CD14-positive monocyte (primary cell): ENCODE results near the gene LEMD3. TPM values are rescaled to one million over a fixed set of nuclear protein-coding genes. Genes with fewer than 3 reads are reported as not detected.

Experiments used
- DNase-seq, 3 donors: peaks; one replicate each; pipeline ENCODE4 v3.0.0-alpha.2; 2011 to 2022
- H2AFZ ChIP-seq: 2 replicates; pipeline ENCODE4 v1.6.0; 2012; ENCODE audit warnings: mild to moderate bottlenecking, low read depth, low read length, inconsistent platforms; ENCODE audit not compliant: insufficient read depth, poor library complexity, severe bottlenecking
- H3K27ac ChIP-seq, 2 donors: 1 replicate in 1 of 2; 2 replicates in 1 of 2; pipeline ENCODE4 v1.5.1; 2012 to 2013; ENCODE audit warnings: low read length in 2 of 2, control low read depth in 1 of 2, inconsistent platforms in 1 of 2, low read depth in 1 of 2, mild to moderate bottlenecking in 1 of 2
- H3K27me3 ChIP-seq, 2 donors: one replicate each; pipeline versions ENCODE4 v1.6.0 to v1.6.1; 2011 to 2013; ENCODE audit warnings: low read length in 2 of 2; ENCODE audit not compliant: control insufficient read depth in 2 of 2, insufficient read depth in 2 of 2
- H3K36me3 ChIP-seq, 2 donors: replicated peaks in 1 of 2; 1 replicate in 1 of 2; 2 replicates in 1 of 2; pipeline versions ENCODE4 v1.5.1 to v1.6.1; 2012 to 2013; ENCODE audit warnings: low read length in 2 of 2, control low read depth in 1 of 2, inconsistent platforms in 1 of 2, mild to moderate bottlenecking in 1 of 2; ENCODE audit not compliant: insufficient read depth in 2 of 2, control insufficient read depth in 1 of 2
- H3K4me1 ChIP-seq, 2 donors: 1 replicate in 1 of 2; 2 replicates in 1 of 2; pipeline versions ENCODE4 v1.5.1 to v1.6.1; 2012 to 2013; ENCODE audit warnings: low read length in 2 of 2, control low read depth in 1 of 2, inconsistent platforms in 1 of 2, mild to moderate bottlenecking in 1 of 2, moderate library complexity in 1 of 2; ENCODE audit not compliant: insufficient read depth in 2 of 2, control insufficient read depth in 1 of 2
- H3K4me2 ChIP-seq: replicated peaks from 2 replicates; pipeline ENCODE3; 2012; ENCODE audit warnings: low read length, moderate library complexity, mild to moderate bottlenecking; ENCODE audit not compliant: poor library complexity, severe bottlenecking; ENCODE audit errors: extremely low read depth
- H3K4me3 ChIP-seq, 3 experiments: fragments of 200-600 bp in 1 of 3; sonication (generic) in 1 of 3; replicated peaks in 1 of 3; 1 replicate in 2 of 3; 2 replicates in 1 of 3; pipeline ENCODE4 v1.5.1; 2011 to 2013; ENCODE audit warnings: low read length in 3 of 3, mild to moderate bottlenecking in 3 of 3, control low read depth in 2 of 3, low read depth in 2 of 3, inconsistent platforms in 1 of 3, moderate library complexity in 1 of 3
- H3K79me2 ChIP-seq: 2 replicates; pipeline ENCODE4 v1.6.0; 2012; ENCODE audit warnings: mild to moderate bottlenecking, control low read depth, inconsistent platforms, low read length, moderate library complexity; ENCODE audit not compliant: insufficient read depth
- H3K9ac ChIP-seq: 2 replicates; pipeline ENCODE4 v1.6.0; 2017; ENCODE audit warnings: low read length, mild to moderate bottlenecking; ENCODE audit not compliant: insufficient read depth, poor library complexity, severe bottlenecking
- H3K9me3 ChIP-seq, 2 donors: replicated peaks in 1 of 2; 1 replicate in 1 of 2; 2 replicates in 1 of 2; pipeline versions ENCODE4 v1.5.1 to v1.6.1; 2012 to 2013; ENCODE audit warnings: low read length in 2 of 2, control low read depth in 1 of 2; ENCODE audit not compliant: control insufficient read depth in 1 of 2, insufficient read depth in 1 of 2
- H4K20me1 ChIP-seq: 2 replicates; pipeline ENCODE4 v1.6.0; 2012; ENCODE audit warnings: mild to moderate bottlenecking, low read length, control low read depth, moderate library complexity; ENCODE audit not compliant: insufficient read depth
- H3K27ac Mint-ChIP-seq, 7 donors: one replicate each; pipeline ENCODE4 v1.8.0; 2020; ENCODE audit warnings: mild to moderate bottlenecking in 7 of 7, mixed read lengths in 7 of 7, moderate library complexity in 6 of 7, inconsistent platforms in 2 of 7
- H3K27me3 Mint-ChIP-seq, 3 donors: one replicate each; pipeline ENCODE4 v1.8.0; 2021 to 2022; ENCODE audit warnings: low read depth in 3 of 3, mild to moderate bottlenecking in 3 of 3, mixed read lengths in 3 of 3, moderate library complexity in 3 of 3, inconsistent platforms in 1 of 3
- H3K36me3 Mint-ChIP-seq, 2 donors: one replicate each; pipeline ENCODE4 v1.8.0; 2020; ENCODE audit warnings: mixed read lengths in 2 of 2, inconsistent platforms in 1 of 2, mild to moderate bottlenecking in 1 of 2
- H3K4me1 Mint-ChIP-seq: one replicate; pipeline ENCODE4 v1.8.0; 2020; ENCODE audit warnings: mild to moderate bottlenecking, mixed read lengths
- H3K4me3 Mint-ChIP-seq, 2 donors: one replicate each; pipeline ENCODE4 v1.8.0; 2020; ENCODE audit warnings: mild to moderate bottlenecking in 2 of 2, mixed read lengths in 2 of 2, moderate library complexity in 1 of 2
- H3K9me3 Mint-ChIP-seq, 7 donors: one replicate each; pipeline ENCODE4 v1.8.0; 2020 to 2022; ENCODE audit warnings: mixed read lengths in 7 of 7, mild to moderate bottlenecking in 6 of 7, moderate library complexity in 6 of 7, inconsistent platforms in 2 of 7
- CTCF ChIP-seq: fragments of 200-600 bp; IDR thresholded peaks from one replicate; pipeline ENCODE4 v1.8.0; 2022; ENCODE audit warnings: antibody characterized with exemption, mild to moderate bottlenecking
- WGBS: methylation state at CpG from one replicate; pipeline ENCODE4 v1.1.5; 2013; ENCODE audit warnings: missing lambda C conversion rate; ENCODE audit not compliant: insufficient coverage; 5-methylcytosine and 5-hydroxymethylcytosine counted together
- intact Hi-C, 2 donors: fragments of 100-400 bp; cut with micrococcal nuclease; formaldehyde crosslinking; loops; one replicate each; pipeline versions ENCODE4 v1.15.0 to v1.15.1; 2023
- polyA plus RNA-seq, 3 donors: library from polyadenylated mRNA; depleted of rRNA in 1 of 3; unstranded in 2 of 3; stranded (reverse) in 1 of 3; fragments of 300-500 nt in 2 of 3; fragments of >200 nt in 1 of 3; fragmentation: Illumina TruSeq in 2 of 3; gene quantifications; 1 replicate in 2 of 3; 2 replicates in 1 of 3; pipeline ENCODE4 v1.2.3, GENCODE V29; 2012 to 2021

The LEMD3 gene
- polyA plus RNA-seq, 3 donors: 11.3 to 12.3 (median 11.7) TPM

GRCh38 chr12:65125247-65125646, 44.1 kb upstream of the LEMD3 start:
- DNase-seq: peak; percentile 5 to 35 (median 31)
- H3K9ac ChIP-seq: no peak overlapping the region
- peaks cover 0 to 13% of the 10 kb centered on the region in 2 donors for H3K9me3 ChIP-seq
- Mint-ChIP-seq H3K36me3 (peaks cover 0 to 3% of the 10 kb centered on the region in 2 donors), H3K4me1 (peaks cover 14% of the 10 kb centered on the region), H3K27ac (no peak overlapping the region), H3K9me3 (peaks cover 0 to 12% (median 8%) of the 10 kb centered on the region in 7 donors), H3K4me3 (no peak overlapping the region), H3K27me3 (peaks cover 24 to 27% (median 26%) of the 10 kb centered on the region in 3 donors)
- no peaks in the 10 kb centered on the region for H3K79me2 ChIP-seq
- no CpG with 5 or more reads among the region's 1 CpG for WGBS
- no peak overlapping the region for H3K4me3 ChIP-seq
- no peak overlapping the region for H3K4me2 ChIP-seq
- H4K20me1 ChIP-seq: no peaks in the 10 kb centered on the region
- no peak overlapping the region for H3K27ac ChIP-seq
- no peaks in the 10 kb centered on the region for H3K36me3 ChIP-seq
- intact Hi-C loops: no loop called here
- TF ChIP-seq CTCF: no peak
- H3K27me3 ChIP-seq: peaks cover 17 to 28% of the 10 kb centered on the region in 2 donors
- H2AFZ ChIP-seq: no peak overlapping the region
- peaks cover 9 to 14% of the 10 kb centered on the region in 2 donors for H3K4me1 ChIP-seq

DNA sequence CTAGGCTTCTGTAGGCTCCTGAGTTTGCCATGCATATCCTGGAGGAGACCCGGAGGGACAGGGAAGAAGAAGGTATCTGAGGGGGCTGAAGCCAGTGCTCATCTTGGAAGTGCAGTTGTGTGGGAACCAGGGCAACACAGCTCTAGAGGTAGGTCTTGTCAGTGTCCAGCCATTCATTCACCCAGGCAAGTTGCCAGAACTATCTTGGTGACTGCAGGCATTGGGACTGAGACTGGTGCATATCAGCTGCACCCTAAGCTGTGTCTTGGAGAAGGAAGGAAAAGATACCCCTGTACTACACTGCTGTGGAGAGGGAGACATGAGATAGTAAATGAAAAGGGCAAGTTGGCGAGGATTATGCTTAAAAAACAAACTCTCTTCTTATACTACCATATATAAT, 43.4 kb upstream of the LEMD3 start:
- Histone ChIP-seq H3K27me3 (peaks cover 10 to 21% of the 10 kb centered on the region in 2 donors), H3K9me3 (peaks cover 0 to 5% of the 10 kb centered on the region in 2 donors), H3K79me2 (no peaks in the 10 kb centered on the region), H3K9ac (no peak overlapping the region), H2AFZ (no peak overlapping the region), H3K4me3 (no peak overlapping the region), H3K27ac (no peak overlapping the region), H3K4me1 (peaks cover 7 to 13% of the 10 kb centered on the region in 2 donors), H4K20me1 (no peaks in the 10 kb centered on the region), H3K36me3 (no peaks in the 10 kb centered on the region), H3K4me2 (no peak overlapping the region)
- TF ChIP-seq CTCF: no peak
- no peak overlapping the region for H3K27ac Mint-ChIP-seq
- H3K27me3 Mint-ChIP-seq: peaks cover 17 to 20% (median 19%) of the 10 kb centered on the region in 3 donors
- H3K4me3 Mint-ChIP-seq: no peak overlapping the region
- intact Hi-C loops: no loop called here
- H3K4me1 Mint-ChIP-seq: peaks cover 9% of the 10 kb centered on the region
- 100% methylated on average over 1 of the region's 2 CpGs for WGBS
- peaks cover 0 to 3% of the 10 kb centered on the region in 2 donors for H3K36me3 Mint-ChIP-seq
- no peak for DNase-seq
- H3K9me3 Mint-ChIP-seq: peaks cover 0 to 8% (median 8%) of the 10 kb centered on the region in 7 donors
